ENCODE measurements around the gene APOA5.
"Not testable (repeated sequence)": the region's sequence is repeated elsewhere in the genome, so short reads cannot be mapped to it uniquely, and the experiment has no call there.

APOA5 gene

GRCh38 chr11:116771935-116772334, 19.7 kb downstream of the APOA5 start:
- DNase-seq: no peak

- no peak for DNase-seq
Observed at GRCh38 chr11:116762132-116762531, 29.5 kb downstream of the APOA5 start.

GRCh38 chr11:116756044-116756443, 35.6 kb downstream of the APOA5 start:
- not testable (repeated sequence) for DNase-seq

GRCh38 chr11:116750070-116750718, 41.5 kb downstream of the APOA5 start:
- DNase-seq: no peak

- DNase-seq: no peak
Observed at GRCh38 chr11:116742104-116742503, 49.6 kb downstream of the APOA5 start.

GRCh38 chr11:116740741-116741140, 50.9 kb downstream of the APOA5 start:
- no peak for DNase-seq

All from CD4-positive, alpha-beta T cell treated with Interleukin-4 for 1 hour (primary cell).